ENCODE measurements around the gene NTRK3.

- TF ChIP-seq, protein P1, sequence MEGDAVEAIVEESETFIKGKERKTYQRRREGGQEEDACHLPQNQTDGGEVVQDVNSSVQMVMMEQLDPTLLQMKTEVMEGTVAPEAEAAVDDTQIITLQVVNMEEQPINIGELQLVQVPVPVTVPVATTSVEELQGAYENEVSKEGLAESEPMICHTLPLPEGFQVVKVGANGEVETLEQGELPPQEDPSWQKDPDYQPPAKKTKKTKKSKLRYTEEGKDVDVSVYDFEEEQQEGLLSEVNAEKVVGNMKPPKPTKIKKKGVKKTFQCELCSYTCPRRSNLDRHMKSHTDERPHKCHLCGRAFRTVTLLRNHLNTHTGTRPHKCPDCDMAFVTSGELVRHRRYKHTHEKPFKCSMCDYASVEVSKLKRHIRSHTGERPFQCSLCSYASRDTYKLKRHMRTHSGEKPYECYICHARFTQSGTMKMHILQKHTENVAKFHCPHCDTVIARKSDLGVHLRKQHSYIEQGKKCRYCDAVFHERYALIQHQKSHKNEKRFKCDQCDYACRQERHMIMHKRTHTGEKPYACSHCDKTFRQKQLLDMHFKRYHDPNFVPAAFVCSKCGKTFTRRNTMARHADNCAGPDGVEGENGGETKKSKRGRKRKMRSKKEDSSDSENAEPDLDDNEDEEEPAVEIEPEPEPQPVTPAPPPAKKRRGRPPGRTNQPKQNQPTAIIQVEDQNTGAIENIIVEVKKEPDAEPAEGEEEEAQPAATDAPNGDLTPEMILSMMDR (conservative IDR thresholded peaks at IDR 0.05; ENCODE audit: low read length): no peak
- TF ChIP-seq EZH2phosphoT487 (IDR thresholded peaks at IDR 0.05; ENCODE audit: borderline replicate concordance): no peak
Observed at GRCh38 chr15:88272421-88272820, 15.9 kb upstream of the NTRK3 start.

Data from Loucy (cell line).